ENCODE results near the gene SEC31A.

The SEC31A gene

GRCh38 chr4:82782626-82783345 lies 108.2 kb downstream of the SEC31A start:
- TF ChIP-seq SCRT2 (tag by site-specific recombination; IDR thresholded peaks at IDR 0.05): peak; percentile 48; the same call in 1 of the 2 replicates
- TF ChIP-seq PRDM10 (tag by site-specific recombination; IDR thresholded peaks at IDR 0.05): no peak
- TF ChIP-seq ZNF146 (tag by site-specific recombination; IDR thresholded peaks at IDR 0.05): no peak
- TF ChIP-seq ZNF600 (tag by site-specific recombination; IDR thresholded peaks at IDR 0.05): no peak
- TF ChIP-seq ZNF626 (tag by site-specific recombination; IDR thresholded peaks at IDR 0.05): no peak
- TF ChIP-seq ZFHX2 (tag by site-specific recombination; conservative IDR thresholded peaks at IDR 0.05): peak; percentile 68
- TF ChIP-seq ZNF596 (tag by site-specific recombination; IDR thresholded peaks at IDR 0.05): no peak
- TF ChIP-seq ZBTB20 (tag by site-specific recombination; IDR thresholded peaks at IDR 0.05): 0 out of 2 replicates have a peak, but pooled peaks have one; percentile 19
- peak; percentile 54 for TF ChIP-seq EGR2 (tag by site-specific recombination; IDR thresholded peaks at IDR 0.05; ENCODE audit: low read depth)
- no peak for TF ChIP-seq ZNF488 (tag by site-specific recombination; IDR thresholded peaks at IDR 0.05)
- Histone ChIP-seq H3K4me1 (ENCODE audit: control insufficient read depth, insufficient read depth, low read length) (peaks cover 20% of the 10 kb centered on the region), H3K9me3 (ENCODE audit: control insufficient read depth, insufficient read depth, low read depth, low read length) (no peaks in the 10 kb centered on the region), H3K36me3 (ENCODE audit: control insufficient read depth in 2 of 2, insufficient read depth in 1 of 2, low read length in 2 of 2) (no peaks in the 10 kb centered on the region), H3K4me3 (ENCODE audit: low read depth, low read length) (no peak overlapping the region), H3K27ac (ENCODE audit: extremely low read depth, low read depth, low read length) (no peak overlapping the region)
- ChIA-PET CTCF (no interaction called here), POLR2A (no interaction called here)

- Histone ChIP-seq H3K4me1 (ENCODE audit: control insufficient read depth, insufficient read depth, low read length) (peaks cover 17% of the 10 kb centered on the region), H3K27ac (ENCODE audit: extremely low read depth, low read depth, low read length) (peak overlapping the region; percentile 61), H3K4me3 (ENCODE audit: low read depth, low read length) (no peak overlapping the region), H3K9me3 (ENCODE audit: control insufficient read depth, insufficient read depth, low read depth, low read length) (no peaks in the 10 kb centered on the region), H3K36me3 (ENCODE audit: control insufficient read depth in 2 of 2, insufficient read depth in 1 of 2, low read length in 2 of 2) (no peaks in the 10 kb centered on the region)
- POLR2A ChIA-PET: interaction anchor here (0.6 kb wide), 1 partner anchor 211 kb away, joined by 3 read pairs; no protein-coding TSS in a partner anchor
- CTCF ChIA-PET: interaction anchor here (0.9 to 1.5 kb wide), 3 partner anchors 19 to 60 kb away, joined by 3 to 5 read pairs (median 4); no protein-coding TSS in a partner anchor
- TF ChIP-seq SP7 (tag by site-specific recombination; IDR thresholded peaks at IDR 0.05) (peak; percentile 88), ZNF169 (tag by site-specific recombination; IDR thresholded peaks at IDR 0.05) (no peak), SCRT2 (tag by site-specific recombination; IDR thresholded peaks at IDR 0.05) (no peak), KLF16 (tag by site-specific recombination; IDR thresholded peaks at IDR 0.05) (no peak), ZNF398 (tag by site-specific recombination; IDR thresholded peaks at IDR 0.05) (peak; percentile 56; the same call in 1 of the 2 replicates), WT1 (tag by site-specific recombination; IDR thresholded peaks at IDR 0.05) (peak; percentile 82), KLF1 (tag by site-specific recombination; IDR thresholded peaks at IDR 0.05) (peak; percentile 72), ZNF175 (tag by site-specific recombination; IDR thresholded peaks at IDR 0.05) (no peak), TCF7L2 (IDR thresholded peaks at IDR 0.05; ENCODE audit: borderline replicate concordance, low read depth, low read length) (no peak; the same call in 1 of the 2 replicates), ZIC2 (tag by site-specific recombination; IDR thresholded peaks at IDR 0.05) (peak; percentile 98), KLF17 (tag by site-specific recombination; IDR thresholded peaks at IDR 0.05) (peak; percentile 42; the same call in 1 of the 2 replicates), ZNF394 (tag by site-specific recombination; IDR thresholded peaks at IDR 0.05; ENCODE audit: borderline replicate concordance) (peak; percentile 80), ZNF114 (tag by site-specific recombination; IDR thresholded peaks at IDR 0.05) (no peak), GLI2 (tag by site-specific recombination; IDR thresholded peaks at IDR 0.05; ENCODE audit: borderline replicate concordance, low read depth) (no peak), ZNF311 (tag by site-specific recombination; IDR thresholded peaks at IDR 0.05; ENCODE audit: borderline replicate concordance) (no peak), OSR2 (tag by site-specific recombination; IDR thresholded peaks at IDR 0.05) (peak; percentile 70), SETDB1 (IDR thresholded peaks at IDR 0.05; ENCODE audit: insufficient read length, low read length) (no peak)
Measured at GRCh38 chr4:82780752-82781231, 110.2 kb downstream of the SEC31A start.
